PC-9 (cell line): ENCODE results near the gene MSL1. TPM values are rescaled to one million over a fixed set of nuclear protein-coding genes. Genes with fewer than 3 reads are reported as not detected.

Experiments
- BruUV-seq: library from RNA; stranded (reverse); fragments of 400-500 nt; replicated peaks from 2 replicates; lab custom pipeline; 2021; lab: Mats Ljungman, UMichigan
- CTCF ChIA-PET: fragments of 300-600 bp; sonication (Branson Sonifier 250); formaldehyde crosslinking; loops from one replicate; lab custom pipeline; 2022; ENCODE audit warnings: antibody characterized with exemption; lab: Charles Lee
- POLR2A ChIA-PET: fragments of 300-600 bp; sonication (Branson Sonifier 250); formaldehyde crosslinking; loops from one replicate; lab custom pipeline; 2022; ENCODE audit warnings: antibody characterized with exemption; ENCODE audit not compliant: unreplicated experiment; lab: Charles Lee
- DNase-seq, 2 experiments: peaks; one replicate each; pipeline versions ENCODE4 v3.0.0 to v3.0.0-alpha.2; 2015 to 2022; ENCODE audit warnings: mixed read lengths in 1 of 2
- H2AFZ ChIP-seq: fragments of 200-600 bp; sonication (generic); 2 replicates; pipeline ENCODE4 v1.8.1; 2017; ENCODE audit warnings: antibody characterized with exemption
- H3F3A ChIP-seq: fragments of 200-600 bp; sonication (generic); 2 replicates; pipeline ENCODE4 v1.8.1; 2017; ENCODE audit warnings: antibody characterized with exemption, mild to moderate bottlenecking, low read depth; ENCODE audit not compliant: insufficient read depth
- H3K27ac ChIP-seq: fragments of 200-600 bp; sonication (generic); 2 replicates; pipeline ENCODE4 v1.6.1; 2016; ENCODE audit warnings: mixed run types
- H3K27me3 ChIP-seq: fragments of 200-600 bp; sonication (generic); 2 replicates; pipeline ENCODE4 v1.6.1; 2016; ENCODE audit warnings: low read depth, mixed run types; ENCODE audit not compliant: insufficient read depth
- H3K36me3 ChIP-seq: fragments of 200-600 bp; sonication (generic); 2 replicates; pipeline ENCODE4 v1.6.1; 2016; ENCODE audit warnings: low read depth, mixed run types
- H3K4me1 ChIP-seq: fragments of 200-600 bp; sonication (generic); replicated peaks from 2 replicates; pipeline ENCODE4 v1.6.1; 2016; ENCODE audit warnings: mixed run types; ENCODE audit not compliant: insufficient read depth
- H3K4me2 ChIP-seq: fragments of 200-600 bp; sonication (generic); 2 replicates; pipeline ENCODE4 v1.6.1; 2017; ENCODE audit warnings: mixed run types
- H3K4me3 ChIP-seq: fragments of 200-600 bp; sonication (generic); 2 replicates; pipeline ENCODE4 v1.6.1; 2016; ENCODE audit warnings: mixed run types
- H3K79me2 ChIP-seq: fragments of 200-600 bp; sonication (generic); 2 replicates; pipeline ENCODE4 v1.6.1; 2017; ENCODE audit warnings: low read depth, mixed run types
- H3K9me2 ChIP-seq: fragments of 200-600 bp; sonication (generic); 2 replicates; pipeline ENCODE4 v1.8.1; 2017; ENCODE audit warnings: mild to moderate bottlenecking; ENCODE audit not compliant: insufficient read depth
- H3K9me3 ChIP-seq: fragments of 200-600 bp; sonication (generic); 2 replicates; pipeline ENCODE4 v1.8.1; 2016; ENCODE audit warnings: low read depth; ENCODE audit not compliant: insufficient read depth
- H4K20me1 ChIP-seq: fragments of 200-600 bp; sonication (generic); 2 replicates; pipeline ENCODE4 v1.8.1; 2017; ENCODE audit not compliant: insufficient read depth
- EZH2 ChIP-seq: fragments of 200-600 bp; sonication (generic); IDR thresholded peaks from 2 replicates; pipeline ENCODE4 v1.8.0; 2017; ENCODE audit warnings: antibody characterized with exemption, low read depth
- intact Hi-C: fragments of 100-400 bp; cut with micrococcal nuclease; formaldehyde crosslinking; loops from one replicate; pipeline ENCODE4 v1.10.0; 2022; ENCODE audit not compliant: unreplicated experiment
- total RNA-seq: library from RNA; stranded (reverse); gene quantifications from 2 replicates; pipeline ENCODE4 v1.2.3, GENCODE V29; 2021
- TF ChIP-seq, protein P1 (sequence below): fragments of 200-600 bp; sonication (generic); conservative IDR thresholded peaks from 2 replicates; pipeline ENCODE4 v1.6.1; 2017; ENCODE audit warnings: mixed run types, antibody characterized with exemption, mild to moderate bottlenecking, moderate library complexity

MSL1 gene
- total RNA-seq, 1 experiment from 2014 or later: 61.8 TPM

- no peaks in the 10 kb centered on the region for H3K9me2 ChIP-seq
- peaks cover 21% of the 10 kb centered on the region; the same call in 1 of the 2 replicates for H3F3A ChIP-seq
- H3K27ac ChIP-seq: no peak overlapping the region
- H3K9me3 ChIP-seq: no peaks in the 10 kb centered on the region
- DNase-seq: no peak
- ChIA-PET POLR2A (no interaction called here), CTCF (interaction anchor here (0.5 to 1.9 kb wide), 6 partner anchors 10 to 358 kb away, joined by 3 to 9 read pairs (median 4); no protein-coding TSS in a partner anchor)
- no peaks in the 10 kb centered on the region; the same call in 1 of the 2 replicates for H4K20me1 ChIP-seq
- H3K36me3 ChIP-seq: no peaks in the 10 kb centered on the region
- TF ChIP-seq EZH2: no peak
- TF ChIP-seq, protein P1, sequence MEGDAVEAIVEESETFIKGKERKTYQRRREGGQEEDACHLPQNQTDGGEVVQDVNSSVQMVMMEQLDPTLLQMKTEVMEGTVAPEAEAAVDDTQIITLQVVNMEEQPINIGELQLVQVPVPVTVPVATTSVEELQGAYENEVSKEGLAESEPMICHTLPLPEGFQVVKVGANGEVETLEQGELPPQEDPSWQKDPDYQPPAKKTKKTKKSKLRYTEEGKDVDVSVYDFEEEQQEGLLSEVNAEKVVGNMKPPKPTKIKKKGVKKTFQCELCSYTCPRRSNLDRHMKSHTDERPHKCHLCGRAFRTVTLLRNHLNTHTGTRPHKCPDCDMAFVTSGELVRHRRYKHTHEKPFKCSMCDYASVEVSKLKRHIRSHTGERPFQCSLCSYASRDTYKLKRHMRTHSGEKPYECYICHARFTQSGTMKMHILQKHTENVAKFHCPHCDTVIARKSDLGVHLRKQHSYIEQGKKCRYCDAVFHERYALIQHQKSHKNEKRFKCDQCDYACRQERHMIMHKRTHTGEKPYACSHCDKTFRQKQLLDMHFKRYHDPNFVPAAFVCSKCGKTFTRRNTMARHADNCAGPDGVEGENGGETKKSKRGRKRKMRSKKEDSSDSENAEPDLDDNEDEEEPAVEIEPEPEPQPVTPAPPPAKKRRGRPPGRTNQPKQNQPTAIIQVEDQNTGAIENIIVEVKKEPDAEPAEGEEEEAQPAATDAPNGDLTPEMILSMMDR: no peak
- no peaks in the 10 kb centered on the region for H3K79me2 ChIP-seq
- H3K27me3 ChIP-seq: no peaks in the 10 kb centered on the region
- H2AFZ ChIP-seq: no peak overlapping the region
- H3K4me2 ChIP-seq: no peak overlapping the region
- no peak overlapping the region for H3K4me3 ChIP-seq
- intact Hi-C loops: no loop called here
- H3K4me1 ChIP-seq: peaks cover 18% of the 10 kb centered on the region
- no TSS peak for BruUV-seq
These were observed 46.9 kb upstream of the MSL1 start for GRCh38 chr17:40074871-40075200.

DNA sequence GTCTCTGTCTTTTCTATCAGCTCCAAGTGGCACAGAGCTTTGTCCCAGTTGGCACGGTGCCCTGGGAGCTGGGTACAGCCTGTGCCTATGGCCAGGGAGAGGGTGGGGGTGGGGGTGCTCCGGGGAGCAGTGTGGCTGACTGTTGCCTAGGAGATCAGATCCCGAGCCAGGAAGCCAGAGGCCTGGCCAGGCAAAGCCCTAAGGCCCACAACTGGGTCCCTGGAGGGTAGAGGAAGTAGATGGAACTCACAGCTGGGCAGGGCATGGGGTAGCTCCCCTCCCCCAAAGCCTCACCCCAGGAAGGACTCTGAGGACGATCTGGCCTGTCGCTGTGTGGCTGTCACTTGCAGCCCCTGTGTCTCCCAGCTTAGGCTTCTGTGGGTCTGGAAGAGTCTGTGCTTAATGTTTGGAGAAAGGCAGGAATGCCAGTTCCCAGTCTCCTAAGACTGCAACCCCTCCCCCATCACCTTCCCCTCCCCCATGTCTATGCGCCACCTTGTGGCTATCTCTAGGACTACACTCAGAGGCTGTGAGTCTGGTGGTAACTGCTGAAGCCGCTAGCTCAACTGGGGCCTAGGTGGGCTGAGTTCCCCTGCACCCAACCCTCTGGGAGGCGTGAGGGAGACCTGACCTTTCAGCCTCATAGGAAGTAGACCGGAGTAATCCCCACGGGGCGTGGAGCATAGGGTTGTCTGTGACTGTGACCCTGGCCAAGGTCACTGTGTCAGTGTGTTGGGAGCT lies 46.4 kb upstream of the MSL1 start:
- Histone ChIP-seq H3K4me3 (no peak overlapping the region), H3K36me3 (no peaks in the 10 kb centered on the region), H4K20me1 (no peaks in the 10 kb centered on the region; the same call in 1 of the 2 replicates), H3K27ac (no peak overlapping the region), H3K4me1 (peaks cover 18% of the 10 kb centered on the region), H3F3A (peaks cover 24% of the 10 kb centered on the region; the same call in 1 of the 2 replicates), H3K27me3 (no peaks in the 10 kb centered on the region), H3K9me2 (no peaks in the 10 kb centered on the region), H2AFZ (no peak overlapping the region), H3K9me3 (no peaks in the 10 kb centered on the region), H3K79me2 (no peaks in the 10 kb centered on the region), H3K4me2 (no peak overlapping the region)
- POLR2A ChIA-PET: interaction anchor here (0.7 kb wide), 1 partner anchor 428 kb away, joined by 3 read pairs; no protein-coding TSS in a partner anchor
- DNase-seq: peak in 1 of 2 experiments; percentile 41
- BruUV-seq: no TSS peak
- TF ChIP-seq, protein P1: peak; percentile 80
- no peak for TF ChIP-seq EZH2
- intact Hi-C loops: no loop called here
- CTCF ChIA-PET: interaction anchor here (0.6 to 1.9 kb wide), 6 partner anchors 11 to 800 kb away, joined by 3 to 9 read pairs (median 6); no protein-coding TSS in a partner anchor

- peaks cover 25% of the 10 kb centered on the region; the same call in 1 of the 2 replicates for H3F3A ChIP-seq
- BruUV-seq: no TSS peak
- intact Hi-C loops: no loop called here
- ChIA-PET CTCF (interaction anchor here (0.6 to 1.9 kb wide), 3 partner anchors 11 to 800 kb away, joined by 4 to 8 read pairs (median 8); no protein-coding TSS in a partner anchor), POLR2A (interaction anchor here (0.7 kb wide), 1 partner anchor 428 kb away, joined by 3 read pairs; no protein-coding TSS in a partner anchor)
- H3K79me2 ChIP-seq: no peaks in the 10 kb centered on the region
- no peaks in the 10 kb centered on the region for H3K36me3 ChIP-seq
- peaks cover 18% of the 10 kb centered on the region for H3K4me1 ChIP-seq
- H3K27me3 ChIP-seq: no peaks in the 10 kb centered on the region
- no peak overlapping the region for H3K4me2 ChIP-seq
- no peaks in the 10 kb centered on the region for H3K9me3 ChIP-seq
- no peak overlapping the region for H3K4me3 ChIP-seq
- DNase-seq: no peak
- H3K9me2 ChIP-seq: no peaks in the 10 kb centered on the region
- no peak for TF ChIP-seq EZH2
- TF ChIP-seq, protein P1: no peak
- no peaks in the 10 kb centered on the region; the same call in 1 of the 2 replicates for H4K20me1 ChIP-seq
- H3K27ac ChIP-seq: no peak overlapping the region
- H2AFZ ChIP-seq: no peak overlapping the region
These were observed 45.8 kb upstream of the MSL1 start for GRCh38 chr17:40075942-40076498.
